CD4-positive, alpha-beta T cell treated with Interleukin-1 beta for 1 hour (primary cell): ENCODE measurements around the gene HMGA1.

Experiments used
- DNase-seq, 2 donors: peaks; one replicate each; pipeline ENCODE4 v3.0.0-alpha.2; 2020 to 2022

Gene HMGA1

DNA sequence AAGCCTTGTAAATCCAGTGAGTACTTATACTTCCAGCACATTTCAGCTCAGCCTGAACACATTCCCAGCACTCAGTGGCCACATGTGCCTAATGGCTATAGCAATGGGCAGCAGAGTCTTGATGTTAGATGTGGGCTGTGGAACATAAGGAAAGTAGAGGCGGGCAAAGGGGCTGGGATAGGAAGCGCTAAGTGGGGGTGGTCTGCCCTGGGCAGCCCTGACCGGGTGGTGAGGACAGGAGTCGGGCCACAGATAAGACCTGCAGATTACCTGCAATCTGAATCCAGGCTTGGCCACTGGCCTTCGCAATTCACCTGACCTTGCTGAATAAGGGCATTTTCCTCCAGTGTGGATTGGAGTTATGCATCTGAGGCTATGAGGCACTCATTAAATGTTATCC lies 11.1 kb upstream of the HMGA1 start:
- DNase-seq = no peak

DNA sequence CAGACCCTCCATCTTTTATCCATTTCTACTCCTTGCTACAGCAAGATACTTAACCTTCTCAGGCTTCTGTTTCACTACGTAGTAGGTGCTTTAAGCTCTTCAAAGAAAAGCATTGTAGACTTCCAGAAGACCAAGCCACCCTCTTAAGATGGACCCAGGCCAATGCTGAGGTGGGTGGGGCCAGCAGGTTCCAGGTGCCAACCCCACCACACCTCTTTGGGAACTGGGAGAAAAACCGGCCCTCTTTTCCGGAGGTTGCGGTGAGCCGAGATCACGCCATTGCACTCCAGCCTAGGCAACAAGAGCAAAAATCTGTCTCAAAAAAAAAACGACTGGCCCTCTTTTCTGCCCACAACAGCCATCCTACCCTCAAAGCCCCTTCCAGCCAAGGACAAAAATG lies 10.6 kb upstream of the HMGA1 start:
- no peak for DNase-seq

GRCh38 chr6:34226731-34227586 lies 9.7 kb upstream of the HMGA1 start:
- DNase-seq = peak in 1 of 2 donors; percentile 21

- no peak for DNase-seq
Observed at GRCh38 chr6:34227761-34228421, 8.8 kb upstream of the HMGA1 start.

GRCh38 chr6:34229877-34230276 lies 6.8 kb upstream of the HMGA1 start:
- DNase-seq = no peak

GRCh38 chr6:34230653-34231371 lies 5.9 kb upstream of the HMGA1 start:
- no peak for DNase-seq

GRCh38 chr6:34231566-34232336 lies 4.9 kb upstream of the HMGA1 start:
- no peak for DNase-seq

GRCh38 chr6:34232901-34233300 lies 3.8 kb upstream of the HMGA1 start:
- no peak for DNase-seq

DNA sequence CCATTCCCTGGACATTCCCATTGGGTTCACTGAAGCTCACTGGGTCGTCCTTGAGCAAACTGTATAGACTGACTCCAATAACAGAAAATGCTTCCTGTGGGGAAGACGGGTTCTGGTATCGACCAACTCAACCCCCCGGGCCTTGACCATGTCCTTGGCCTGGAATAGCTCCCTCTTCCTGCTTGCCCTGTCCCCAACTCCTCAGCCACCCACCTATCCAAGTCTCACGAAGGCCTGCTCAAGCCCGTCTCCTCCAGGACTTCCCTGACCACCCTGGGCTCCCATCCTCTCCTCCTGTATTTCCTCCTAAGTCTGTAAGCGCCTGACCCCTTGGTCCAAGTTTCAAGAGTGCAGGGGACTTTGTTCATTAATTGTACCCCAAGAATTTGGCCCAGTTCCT lies 2.8 kb upstream of the HMGA1 start:
- DNase-seq = no peak

DNA sequence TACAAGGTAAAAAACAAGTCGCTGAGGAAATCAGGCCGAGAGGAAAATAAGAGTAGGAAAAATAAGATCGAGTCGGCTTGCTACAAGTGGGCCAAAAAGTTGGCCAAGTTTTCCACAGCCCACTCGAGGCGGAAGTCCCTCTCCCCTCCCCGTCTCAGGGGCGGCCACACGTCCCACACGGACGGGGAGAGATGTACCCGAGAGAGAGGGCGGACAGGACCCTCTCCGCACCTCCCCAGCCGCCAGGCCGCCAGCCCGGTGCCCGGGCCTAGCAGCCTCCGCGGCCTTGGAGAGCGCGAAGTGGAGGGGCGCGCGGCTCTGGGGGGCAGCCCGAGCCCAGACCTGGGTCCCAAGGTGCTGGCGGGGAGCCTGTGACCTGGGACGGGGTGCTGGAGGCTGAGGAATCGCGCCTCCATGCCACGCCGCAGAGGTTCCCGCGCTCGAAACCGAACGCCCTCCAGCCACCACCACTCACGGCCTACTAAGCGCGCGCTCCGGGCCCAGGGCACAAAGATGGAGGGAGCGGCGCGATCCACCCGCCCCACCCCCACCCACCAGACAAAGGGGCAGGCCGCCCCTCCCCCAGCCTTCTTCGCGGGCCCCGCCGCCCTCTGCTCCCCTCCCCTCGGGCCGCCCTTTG lies 1.9 kb upstream of the HMGA1 start:
- no peak for DNase-seq

GRCh38 chr6:34235307-34236130 lies 1.2 kb upstream of the HMGA1 start:
- DNase-seq = peak; percentile 67 to 77

DNA sequence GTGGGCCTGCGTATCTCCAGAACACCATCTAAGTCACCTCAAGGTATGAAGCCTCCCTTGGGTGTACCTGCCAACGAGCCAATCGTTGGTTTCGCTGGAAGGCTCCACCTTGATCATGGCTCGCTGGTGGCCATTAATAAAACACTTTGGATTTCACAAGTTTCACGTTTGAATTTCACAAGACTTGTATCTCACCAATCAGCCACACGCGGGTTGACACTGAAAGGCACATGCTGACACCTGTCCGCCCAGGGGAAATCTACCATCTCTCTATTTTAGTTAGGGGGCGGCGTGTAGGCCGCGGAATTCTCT lies 586 bp upstream of the HMGA1 start:
- peak; percentile 73 to 76 for DNase-seq

GRCh38 chr6:34237316-34237721 lies 646 bp downstream of the HMGA1 start:
- DNase-seq = peak; percentile 20 to 40

DNA sequence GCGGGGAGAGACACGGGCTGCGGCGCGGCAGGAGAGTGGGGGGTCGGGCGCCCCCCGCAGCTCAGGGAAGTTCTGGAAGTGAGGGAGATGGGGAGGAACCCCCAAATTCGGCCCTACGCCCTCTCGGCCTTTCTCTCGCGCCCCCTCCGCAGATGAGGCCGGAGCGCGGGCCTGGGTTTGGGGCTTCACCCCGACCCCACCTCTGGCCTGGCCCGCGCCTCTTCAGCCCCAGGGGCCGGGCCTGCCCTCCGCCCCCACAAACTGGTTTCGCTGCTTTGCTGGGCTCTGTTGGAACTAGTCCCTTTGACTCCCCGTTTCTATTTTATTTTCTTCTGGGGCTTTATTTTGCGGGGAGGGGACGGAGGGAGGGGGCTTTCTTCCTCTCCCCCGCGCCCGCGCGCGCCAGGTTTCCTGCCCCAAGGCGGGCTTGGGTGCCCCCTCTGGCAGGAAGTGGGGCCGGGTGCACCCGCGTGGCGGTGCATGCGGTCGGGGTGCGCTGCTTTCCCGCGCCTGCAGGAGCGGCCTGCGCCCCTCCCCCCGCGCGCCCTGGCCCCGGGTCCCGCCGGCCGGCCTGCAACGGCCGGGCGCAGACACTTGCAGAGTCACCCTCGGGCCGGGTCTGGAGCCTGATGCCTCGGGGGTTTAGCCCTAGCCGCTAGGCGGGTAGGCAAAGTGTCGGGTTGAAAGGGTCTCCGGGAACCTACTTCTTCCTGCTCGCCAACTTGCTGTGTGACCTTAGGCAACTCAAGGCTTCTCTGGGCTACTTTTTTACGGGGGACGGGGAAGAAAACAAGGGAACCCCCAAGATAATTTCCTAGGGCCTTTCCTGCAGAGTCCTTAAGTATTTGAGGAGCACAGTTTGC lies 1.3 kb downstream of the HMGA1 start:
- DNase-seq = peak; percentile 69 to 76

DNA sequence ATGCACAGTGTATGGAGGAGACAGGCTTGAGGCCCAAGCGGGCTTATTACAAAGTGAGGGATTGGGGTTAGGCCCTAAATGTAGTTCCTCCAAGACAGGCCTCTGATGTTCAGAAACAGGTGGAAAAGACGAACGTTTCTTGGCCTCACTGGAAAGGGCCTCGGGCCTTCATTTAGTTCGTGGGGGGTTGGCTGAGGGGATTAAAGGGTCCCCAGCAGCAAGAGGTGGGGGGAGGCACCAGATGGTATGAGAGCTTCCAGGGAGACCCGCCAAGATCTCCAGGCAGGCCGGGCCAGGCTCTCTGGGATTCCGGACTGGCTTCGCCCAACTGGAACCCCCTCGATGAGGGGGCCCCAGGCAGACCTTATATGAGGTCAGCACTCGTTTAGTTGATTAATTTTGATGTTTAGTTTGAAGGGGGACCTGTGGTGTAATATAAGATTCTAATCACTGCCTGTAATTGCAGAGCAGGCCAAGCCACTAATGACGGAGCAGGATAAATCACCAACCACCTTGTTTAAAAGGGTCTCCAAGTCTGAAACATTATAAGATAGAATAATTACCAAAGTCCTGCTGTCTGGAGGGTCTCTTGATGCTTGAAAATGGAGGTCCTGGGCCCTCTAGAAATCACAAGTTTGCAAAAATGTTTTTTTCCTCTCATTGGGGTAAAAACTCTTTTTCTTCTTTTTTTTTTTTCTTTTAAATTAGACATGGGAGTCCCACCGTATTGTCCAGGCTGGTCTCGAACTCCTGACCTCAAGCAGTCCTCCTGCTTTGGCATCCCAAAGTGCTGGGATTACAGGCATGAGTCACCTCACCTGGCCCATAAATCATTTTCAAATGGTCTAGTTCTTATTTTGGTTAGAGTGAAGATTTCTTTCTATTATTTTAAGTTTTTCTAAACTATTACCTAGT lies 2.2 kb downstream of the HMGA1 start:
- no peak for DNase-seq

DNA sequence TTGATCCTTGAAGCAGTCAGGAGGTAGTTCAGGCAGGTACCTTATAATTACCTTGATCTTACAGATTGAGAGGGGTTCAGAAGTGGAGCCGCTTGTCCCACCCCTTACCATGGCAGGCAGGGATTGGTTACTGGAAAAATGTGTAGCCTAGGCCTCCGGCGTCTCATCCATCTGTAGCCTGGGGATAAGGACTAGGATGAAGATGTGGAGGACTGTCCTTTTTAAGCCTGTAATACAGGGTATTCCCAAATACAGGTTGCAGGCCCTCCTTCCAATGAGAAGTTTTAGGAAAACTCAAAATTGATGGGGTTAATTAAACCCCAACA lies 2.8 kb downstream of the HMGA1 start:
- DNase-seq = no peak

- no peak for DNase-seq
Observed at GRCh38 chr6:34239893-34240292, 3.2 kb downstream of the HMGA1 start.

- no peak for DNase-seq
Observed at GRCh38 chr6:34240329-34241248, 3.9 kb downstream of the HMGA1 start.
